GM18951 (cell line): ENCODE data around the gene DSPP.
"Not testable (repeated sequence)": the region's sequence is repeated elsewhere in the genome, so short reads cannot be mapped to it uniquely, and the experiment has no call there.

ENCODE experiments used
- POLR2A ChIP-seq: IDR thresholded peaks from 4 replicates; pipeline ENCODE4 v1.6.1; 2011; ENCODE audit warnings: mild to moderate bottlenecking; ENCODE audit not compliant: insufficient read length, insufficient read depth; ENCODE audit errors: extremely low read depth
- in situ Hi-C: fragments of 300-500 bp; cut with MboI; formaldehyde crosslinking; loops from one replicate; pipeline ENCODE4 v1.12.0; 2022; ENCODE audit warnings: low sequenced_read_pairs, mixed read lengths, inconsistent platforms; ENCODE audit not compliant: unreplicated experiment

The DSPP gene

GRCh38 chr4:87608229-87608628, at the start of gene DSPP:
TSS of gene DSPP (plus strand) at chr4:87608529. CDS start at chr4:87610909, 2,380 bp downstream.
- in situ Hi-C loops, result no loop called here
- TF ChIP-seq POLR2A, result no peak

GRCh38 chr4:87559090-87559837, 49.1 kb upstream of the DSPP start:
- no peak for TF ChIP-seq POLR2A
- in situ Hi-C loops, result no loop called here

- no peak for TF ChIP-seq POLR2A
- in situ Hi-C loops, result no loop called here
These were observed 47.5 kb upstream of the DSPP start for GRCh38 chr4:87560802-87561201.

- no peak for TF ChIP-seq POLR2A
- in situ Hi-C loops, result no loop called here
These were observed 42.6 kb upstream of the DSPP start for GRCh38 chr4:87565746-87566145.

- in situ Hi-C loops, result no loop called here
- no peak for TF ChIP-seq POLR2A
These were observed 42.1 kb upstream of the DSPP start for GRCh38 chr4:87566276-87566675.

- in situ Hi-C loops, result no loop called here
- TF ChIP-seq POLR2A, result no peak
These were observed 41.1 kb upstream of the DSPP start for GRCh38 chr4:87567191-87567590.

GRCh38 chr4:87570290-87570805, 38.0 kb upstream of the DSPP start:
- in situ Hi-C loops, result no loop called here
- no peak for TF ChIP-seq POLR2A

GRCh38 chr4:87574376-87574775, 34.0 kb upstream of the DSPP start:
- in situ Hi-C loops, result not testable (repeated sequence)

GRCh38 chr4:87574996-87575395, 33.3 kb upstream of the DSPP start:
- in situ Hi-C loops, result no loop called here
- no peak for TF ChIP-seq POLR2A

GRCh38 chr4:87575408-87575807, 32.9 kb upstream of the DSPP start:
- TF ChIP-seq POLR2A, result no peak
- in situ Hi-C loops, result no loop called here

- in situ Hi-C loops, result no loop called here
- TF ChIP-seq POLR2A, result no peak
These were observed 32.3 kb upstream of the DSPP start for GRCh38 chr4:87575983-87576382.

- in situ Hi-C loops, result no loop called here
- no peak for TF ChIP-seq POLR2A
These were observed 28.9 kb upstream of the DSPP start for GRCh38 chr4:87579478-87579877.

- in situ Hi-C loops, result no loop called here
- TF ChIP-seq POLR2A, result no peak
These were observed 28.3 kb upstream of the DSPP start for GRCh38 chr4:87580057-87580456.

- TF ChIP-seq POLR2A, result no peak
- in situ Hi-C loops, result no loop called here
These were observed 24.0 kb upstream of the DSPP start for GRCh38 chr4:87584222-87584908.
